GM23338 (cell line): Measurements from ENCODE around the gene SAMD13. TPM values are rescaled to one million over a fixed set of nuclear protein-coding genes. Genes with fewer than 3 reads are reported as not detected.

Experiments used
- ATAC-seq: fragments of 200-7000 bp; cut with Tn5 transposase; 3 replicates; pipeline ENCODE4 v1.9.1; 2020
- DNase-seq: peaks from one replicate; pipeline ENCODE4 v3.0.0-alpha.2; 2015; ENCODE audit warnings: low spot score
- H2AFZ ChIP-seq: fragments of 200-600 bp; sonication (generic); 2 replicates; pipeline ENCODE4 v1.8.0; 2016; ENCODE audit warnings: antibody characterized with exemption, mild to moderate bottlenecking, moderate library complexity
- H3F3A ChIP-seq: fragments of 200-600 bp; sonication (generic); replicated peaks from 2 replicates; pipeline ENCODE4 v1.8.0; 2017; ENCODE audit warnings: antibody characterized with exemption, mixed run types, low read depth
- H3K27ac ChIP-seq: fragments of 200-600 bp; sonication (generic); 2 replicates; pipeline ENCODE4 v1.6.1; 2016; ENCODE audit warnings: low read depth
- H3K27me3 ChIP-seq: fragments of 200-600 bp; sonication (generic); 2 replicates; pipeline ENCODE4 v1.8.0; 2016; ENCODE audit warnings: mild to moderate bottlenecking, mixed run types, moderate library complexity; ENCODE audit not compliant: insufficient read depth
- H3K36me3 ChIP-seq: fragments of 200-600 bp; sonication (generic); 2 replicates; pipeline ENCODE4 v1.8.0; 2016; ENCODE audit warnings: mild to moderate bottlenecking; ENCODE audit not compliant: insufficient read depth
- H3K4me1 ChIP-seq: fragments of 200-600 bp; sonication (generic); 2 replicates; pipeline ENCODE4 v1.8.0; 2016; ENCODE audit warnings: mild to moderate bottlenecking, moderate library complexity; ENCODE audit not compliant: insufficient read depth
- H3K4me2 ChIP-seq: fragments of 200-600 bp; sonication (generic); 2 replicates; pipeline ENCODE4 v1.7.1; 2017; ENCODE audit warnings: mixed run types
- H3K4me3 ChIP-seq: fragments of 200-600 bp; sonication (generic); 2 replicates; pipeline ENCODE4 v1.6.1; 2016; ENCODE audit warnings: mixed run types
- H3K79me2 ChIP-seq: fragments of 200-600 bp; sonication (generic); replicated peaks from 2 replicates; pipeline ENCODE4 v1.8.0; 2017; ENCODE audit warnings: mild to moderate bottlenecking; ENCODE audit not compliant: insufficient read depth
- H3K9me2 ChIP-seq: fragments of 200-600 bp; sonication (generic); 2 replicates; pipeline ENCODE4 v1.8.0; 2017; ENCODE audit not compliant: insufficient read depth
- H4K20me1 ChIP-seq: fragments of 200-600 bp; sonication (generic); replicated peaks from 2 replicates; pipeline ENCODE4 v1.8.0; 2017; ENCODE audit warnings: mild to moderate bottlenecking; ENCODE audit not compliant: insufficient read depth
- H3K27ac Mint-ChIP-seq: 2 replicates; pipeline ENCODE4 v1.8.0; 2020; ENCODE audit warnings: inconsistent platforms, mild to moderate bottlenecking, moderate library complexity, mixed read lengths
- H3K27me3 Mint-ChIP-seq: 3 replicates; pipeline ENCODE4 v1.8.0; 2022; ENCODE audit warnings: low read depth, mild to moderate bottlenecking, moderate library complexity, mixed read lengths, inconsistent platforms; ENCODE audit not compliant: insufficient read depth, poor library complexity
- H3K36me3 Mint-ChIP-seq: 3 replicates; pipeline ENCODE4 v1.8.0; 2021; ENCODE audit warnings: low read depth, mild to moderate bottlenecking, inconsistent platforms, moderate library complexity, mixed read lengths
- H3K4me1 Mint-ChIP-seq: 3 replicates; pipeline ENCODE4 v1.8.0; 2020; ENCODE audit warnings: mild to moderate bottlenecking, inconsistent platforms, mixed read lengths
- H3K4me3 Mint-ChIP-seq: 3 replicates; pipeline ENCODE4 v1.8.0; 2021; ENCODE audit warnings: moderate library complexity, mild to moderate bottlenecking, inconsistent platforms, mixed read lengths
- H3K9me3 Mint-ChIP-seq: 3 replicates; pipeline ENCODE4 v1.8.0; 2020; ENCODE audit warnings: moderate library complexity, mild to moderate bottlenecking, inconsistent platforms, mixed read lengths
- CREB1 ChIP-seq: fragments of 250-450 bp; sonication (Bioruptor Pico); IDR thresholded peaks from 2 replicates; pipeline ENCODE4 v1.5.0; 2020; ENCODE audit warnings: low read depth, mild to moderate bottlenecking, moderate library complexity
- EZH2 ChIP-seq: fragments of 200-600 bp; sonication (generic); IDR thresholded peaks from one replicate; pipeline ENCODE4 v1.8.0; 2017; ENCODE audit warnings: antibody characterized with exemption, mild to moderate bottlenecking, low read depth; ENCODE audit not compliant: unreplicated experiment
- EZH2phosphoT487 ChIP-seq: fragments of 200-600 bp; sonication (generic); IDR thresholded peaks from one replicate; pipeline ENCODE4 v1.8.1; 2018; ENCODE audit warnings: antibody characterized with exemption; ENCODE audit not compliant: unreplicated experiment
- JUNB ChIP-seq: IDR thresholded peaks from one replicate; pipeline ENCODE4 v1.6.1; 2016; ENCODE audit warnings: antibody characterized with exemption; ENCODE audit not compliant: unreplicated experiment
- POLR2AphosphoS5 ChIP-seq: IDR thresholded peaks from 2 replicates; pipeline ENCODE4 v1.6.1; 2016; ENCODE audit warnings: antibody characterized with exemption, low read depth
- REST ChIP-seq: IDR thresholded peaks from one replicate; pipeline ENCODE4 v1.6.1; 2018; ENCODE audit warnings: antibody characterized with exemption; ENCODE audit not compliant: unreplicated experiment
- STAT1 ChIP-seq: IDR thresholded peaks from one replicate; pipeline ENCODE4 v1.6.1; 2016; ENCODE audit warnings: antibody characterized with exemption; ENCODE audit not compliant: unreplicated experiment
- ZNF114 ChIP-seq: fragments of 250-450 bp; sonication (Bioruptor Pico); IDR thresholded peaks from 2 replicates; pipeline ENCODE4 v1.5.0; 2020; ENCODE audit warnings: mild to moderate bottlenecking, moderate library complexity
- ZNF462 ChIP-seq: fragments of 250-450 bp; sonication (Bioruptor Pico); IDR thresholded peaks from 2 replicates; pipeline ENCODE4 v1.5.0; 2020; ENCODE audit warnings: mild to moderate bottlenecking, moderate library complexity
- polyA plus RNA-seq: library from polyadenylated mRNA; unstranded; fragments of >200 nt; fragmentation: Nextera tagmentation; extraction: Ambion mirVana; gene quantifications from 2 replicates; pipeline ENCODE4 v1.2.1, GENCODE V29; 2016
- total RNA-seq: library from RNA; depleted of rRNA; stranded (reverse); fragments of >200 nt; shearing (Covaris generic); gene quantifications from 2 replicates; pipeline ENCODE4 v1.2.3, GENCODE V29; 2014
- TF ChIP-seq, protein P1 (sequence below), 2 experiments: fragments of 200-600 bp in 1 of 2; sonication (generic) in 1 of 2; conservative IDR thresholded peaks; 2 replicates each; pipeline versions ENCODE4 v1.5.1 to v1.6.1; 2016 to 2017; ENCODE audit warnings: antibody characterized with exemption in 2 of 2, low read depth in 2 of 2, mild to moderate bottlenecking in 2 of 2, moderate library complexity in 1 of 2

SAMD13 gene
- total and polyA plus RNA-seq, 2 experiments from 2014 or later, result 2.5 to 3.6 TPM

DNA sequence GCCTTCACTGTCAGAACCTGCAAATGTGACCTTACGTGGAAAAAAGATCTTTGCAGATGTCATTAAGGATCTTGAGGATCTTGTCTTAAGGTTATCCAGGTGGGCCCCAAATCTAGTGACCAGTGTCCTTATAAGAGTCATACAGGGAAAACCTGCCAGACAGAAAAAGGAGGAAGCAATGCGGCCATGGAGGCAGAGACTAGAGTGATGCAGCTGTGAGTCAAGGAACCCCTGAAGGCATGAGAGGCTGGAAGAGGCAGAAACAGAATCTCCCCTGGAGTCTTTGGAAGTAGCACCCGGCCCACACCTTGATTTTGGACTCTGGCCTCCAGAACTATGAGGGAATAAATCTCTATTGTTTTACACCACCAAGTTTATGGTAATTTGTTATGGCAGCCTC lies 60.3 kb downstream of the SAMD13 start (continued):
- TF ChIP-seq, protein P1, sequence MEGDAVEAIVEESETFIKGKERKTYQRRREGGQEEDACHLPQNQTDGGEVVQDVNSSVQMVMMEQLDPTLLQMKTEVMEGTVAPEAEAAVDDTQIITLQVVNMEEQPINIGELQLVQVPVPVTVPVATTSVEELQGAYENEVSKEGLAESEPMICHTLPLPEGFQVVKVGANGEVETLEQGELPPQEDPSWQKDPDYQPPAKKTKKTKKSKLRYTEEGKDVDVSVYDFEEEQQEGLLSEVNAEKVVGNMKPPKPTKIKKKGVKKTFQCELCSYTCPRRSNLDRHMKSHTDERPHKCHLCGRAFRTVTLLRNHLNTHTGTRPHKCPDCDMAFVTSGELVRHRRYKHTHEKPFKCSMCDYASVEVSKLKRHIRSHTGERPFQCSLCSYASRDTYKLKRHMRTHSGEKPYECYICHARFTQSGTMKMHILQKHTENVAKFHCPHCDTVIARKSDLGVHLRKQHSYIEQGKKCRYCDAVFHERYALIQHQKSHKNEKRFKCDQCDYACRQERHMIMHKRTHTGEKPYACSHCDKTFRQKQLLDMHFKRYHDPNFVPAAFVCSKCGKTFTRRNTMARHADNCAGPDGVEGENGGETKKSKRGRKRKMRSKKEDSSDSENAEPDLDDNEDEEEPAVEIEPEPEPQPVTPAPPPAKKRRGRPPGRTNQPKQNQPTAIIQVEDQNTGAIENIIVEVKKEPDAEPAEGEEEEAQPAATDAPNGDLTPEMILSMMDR (conservative IDR thresholded peaks at IDR 0.05; ENCODE audit: low read depth in 2 of 2), result no peak

DNA sequence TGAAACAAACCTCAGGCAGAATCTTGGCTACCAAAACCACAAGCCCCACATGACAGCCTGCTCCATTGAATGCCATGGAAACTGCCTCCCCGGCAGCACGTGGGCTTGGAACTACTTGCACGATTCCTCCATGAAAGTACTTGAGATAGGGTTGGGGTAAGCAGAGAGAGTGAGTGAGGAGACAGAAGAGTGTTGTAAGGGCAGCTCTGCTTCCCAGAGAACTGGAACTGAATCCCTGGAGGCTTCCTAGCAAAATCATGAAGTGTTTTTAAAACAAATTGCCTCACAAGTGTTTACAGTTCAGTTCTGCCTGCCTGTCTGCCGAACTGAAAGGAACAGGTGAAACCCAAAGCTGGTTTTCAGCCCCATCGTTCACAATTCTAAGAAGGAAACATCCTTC lies 61.5 kb downstream of the SAMD13 start:
- H3K36me3 Mint-ChIP-seq, result no peaks in the 10 kb centered on the region
- no peaks in the 10 kb centered on the region for H4K20me1 ChIP-seq
- no peak overlapping the region for H3K4me3 Mint-ChIP-seq
- peaks cover 4% of the 10 kb centered on the region for H3K9me2 ChIP-seq
- H3K4me1 Mint-ChIP-seq, result no peaks in the 10 kb centered on the region
- H3K79me2 ChIP-seq, result no peaks in the 10 kb centered on the region
- H3K27me3 Mint-ChIP-seq, result peaks cover 6% of the 10 kb centered on the region
- DNase-seq (no peak), ATAC-seq (no peak)
- H3F3A ChIP-seq, result no peaks in the 10 kb centered on the region
- H3K9me3 Mint-ChIP-seq, result no peaks in the 10 kb centered on the region
- no peak overlapping the region for H3K4me3 ChIP-seq
- H3K27ac Mint-ChIP-seq, result no peak overlapping the region
- no peak overlapping the region for H3K27ac ChIP-seq
- 0 out of 2 replicates have a peak overlapping the region, but pooled peaks have one; percentile 2 for H2AFZ ChIP-seq
- no peak for TF ChIP-seq JUNB
- no peaks in the 10 kb centered on the region for H3K36me3 ChIP-seq
- H3K4me2 ChIP-seq, result no peak overlapping the region
- H3K4me1 ChIP-seq, result no peaks in the 10 kb centered on the region
- H3K27me3 ChIP-seq, result no peaks in the 10 kb centered on the region

GRCh38 chr1:84363622-84364021 lies 62.1 kb downstream of the SAMD13 start:
- H3K4me1 ChIP-seq, result no peaks in the 10 kb centered on the region
- H3K4me3 ChIP-seq, result no peak overlapping the region
- Mint-ChIP-seq H3K9me3 (no peaks in the 10 kb centered on the region), H3K4me3 (no peak overlapping the region), H3K27me3 (peaks cover 6% of the 10 kb centered on the region), H3K27ac (no peak overlapping the region), H3K4me1 (no peaks in the 10 kb centered on the region), H3K36me3 (no peaks in the 10 kb centered on the region)
- DNase-seq, result no peak
- H3K79me2 ChIP-seq, result no peaks in the 10 kb centered on the region
- H3K27me3 ChIP-seq, result no peaks in the 10 kb centered on the region
- no peaks in the 10 kb centered on the region for H3F3A ChIP-seq
- no peak overlapping the region for H2AFZ ChIP-seq
- no peak overlapping the region for H3K4me2 ChIP-seq
- H4K20me1 ChIP-seq, result no peaks in the 10 kb centered on the region
- H3K9me2 ChIP-seq, result peaks cover 4% of the 10 kb centered on the region
- ATAC-seq, result no peak
- H3K27ac ChIP-seq, result no peak overlapping the region
- H3K36me3 ChIP-seq, result no peaks in the 10 kb centered on the region
- no peak for TF ChIP-seq ZNF114 (CRISPR knock-in tag)
- TF ChIP-seq REST, result no peak
- TF ChIP-seq EZH2phosphoT487, result no peak
- TF ChIP-seq EZH2, result no peak
- no peak for TF ChIP-seq POLR2AphosphoS5
- no peak for TF ChIP-seq STAT1
- no peak for TF ChIP-seq ZNF462 (CRISPR knock-in tag)
- no peak for TF ChIP-seq CREB1 (CRISPR knock-in tag)
- TF ChIP-seq JUNB, result no peak
